Loucy (cell line): ENCODE results near the gene TMEM184A.

Experiments
- EZH2phosphoT487 ChIP-seq: fragments of 200-600 bp; IDR thresholded peaks from 2 replicates; pipeline ENCODE4 v1.6.1; 2018; ENCODE audit warnings: antibody characterized with exemption, mild to moderate bottlenecking, moderate library complexity, borderline replicate concordance
- TF ChIP-seq, protein P1 (sequence below): fragments of 200-600 bp; sonication (generic); conservative IDR thresholded peaks from 2 replicates; pipeline ENCODE4 v1.5.1; 2014; ENCODE audit warnings: mild to moderate bottlenecking, antibody characterized with exemption, low read length

- TF ChIP-seq, protein P1, sequence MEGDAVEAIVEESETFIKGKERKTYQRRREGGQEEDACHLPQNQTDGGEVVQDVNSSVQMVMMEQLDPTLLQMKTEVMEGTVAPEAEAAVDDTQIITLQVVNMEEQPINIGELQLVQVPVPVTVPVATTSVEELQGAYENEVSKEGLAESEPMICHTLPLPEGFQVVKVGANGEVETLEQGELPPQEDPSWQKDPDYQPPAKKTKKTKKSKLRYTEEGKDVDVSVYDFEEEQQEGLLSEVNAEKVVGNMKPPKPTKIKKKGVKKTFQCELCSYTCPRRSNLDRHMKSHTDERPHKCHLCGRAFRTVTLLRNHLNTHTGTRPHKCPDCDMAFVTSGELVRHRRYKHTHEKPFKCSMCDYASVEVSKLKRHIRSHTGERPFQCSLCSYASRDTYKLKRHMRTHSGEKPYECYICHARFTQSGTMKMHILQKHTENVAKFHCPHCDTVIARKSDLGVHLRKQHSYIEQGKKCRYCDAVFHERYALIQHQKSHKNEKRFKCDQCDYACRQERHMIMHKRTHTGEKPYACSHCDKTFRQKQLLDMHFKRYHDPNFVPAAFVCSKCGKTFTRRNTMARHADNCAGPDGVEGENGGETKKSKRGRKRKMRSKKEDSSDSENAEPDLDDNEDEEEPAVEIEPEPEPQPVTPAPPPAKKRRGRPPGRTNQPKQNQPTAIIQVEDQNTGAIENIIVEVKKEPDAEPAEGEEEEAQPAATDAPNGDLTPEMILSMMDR = no peak
- no peak for TF ChIP-seq EZH2phosphoT487
Observed at GRCh38 chr7:1550005-1550845, 5.8 kb downstream of the TMEM184A start.
